Dermis blood vessel endothelial cell (primary cell): ENCODE measurements around the gene PHC1. TPM values are rescaled to one million over a fixed set of nuclear protein-coding genes. Genes with fewer than 3 reads are reported as not detected.
A peak's percentile ranks its signal among the peaks of the same experiment; 100 is the strongest.
"Not testable (repeated sequence)": the region's sequence is repeated elsewhere in the genome, so short reads cannot be mapped to it uniquely, and the experiment has no call there.

Experiments used
- DNase-seq: peaks from one replicate; pipeline ENCODE4 v3.0.0; 2010
- total RNA-seq: library from RNA; depleted of rRNA; stranded (reverse); fragments of >200 nt; gene quantifications from 2 replicates; pipeline ENCODE4 v1.2.3, GENCODE V29; 2014

Gene PHC1
- total RNA-seq, 1 donor from 2014 or later: 15.0 TPM

DNA sequence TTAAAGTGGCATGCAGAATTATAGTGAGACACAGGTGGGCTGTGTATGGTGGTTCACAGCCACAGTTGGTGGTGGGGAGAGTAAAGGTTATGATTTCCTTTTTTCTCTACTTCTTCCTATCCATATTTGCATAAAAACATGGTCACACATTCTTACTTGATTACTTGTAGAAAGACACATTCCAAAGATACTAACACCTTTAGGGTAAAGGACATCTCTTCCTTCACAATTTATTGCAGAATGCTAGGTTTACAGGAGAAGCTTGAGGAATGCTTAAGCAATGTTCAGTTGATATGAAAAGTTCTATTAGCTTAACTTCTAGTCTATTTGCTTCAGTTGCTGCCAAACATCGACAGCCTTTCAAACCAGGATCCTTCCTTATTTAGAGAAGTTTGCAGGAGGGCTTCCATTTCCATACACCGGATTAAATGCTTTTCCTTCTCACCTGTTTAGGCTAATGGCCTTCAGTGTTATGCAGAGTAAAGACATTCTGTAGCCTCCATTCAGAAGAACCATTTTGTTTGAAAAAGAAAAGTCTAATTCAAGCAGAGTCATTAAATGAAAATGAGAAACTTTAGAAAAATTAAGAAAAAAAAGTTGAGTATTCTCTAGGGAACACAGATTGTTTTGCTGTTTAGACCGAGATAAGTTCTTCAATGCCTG lies 2.6 kb upstream of the PHC1 start:
- no peak for DNase-seq

DNA sequence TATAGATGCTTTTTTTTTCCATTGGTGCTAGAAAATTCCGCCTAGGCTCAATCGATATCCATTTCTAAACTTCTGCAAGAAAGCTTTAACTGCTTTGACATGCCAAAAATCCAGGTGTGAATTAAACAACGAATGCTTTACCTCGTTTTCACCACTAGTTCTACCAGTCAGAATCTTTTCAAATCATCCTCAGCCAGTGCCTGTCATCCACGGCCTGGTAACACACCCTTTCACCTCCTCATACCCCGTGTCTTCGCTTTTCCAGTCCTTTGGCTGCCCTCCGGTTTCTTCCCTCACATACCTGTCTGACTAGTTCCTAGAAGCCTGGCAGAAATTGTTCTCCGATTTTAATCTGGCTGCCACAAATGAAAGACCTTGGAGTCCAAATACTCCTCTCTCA lies 1.4 kb upstream of the PHC1 start:
- no peak for DNase-seq

DNA sequence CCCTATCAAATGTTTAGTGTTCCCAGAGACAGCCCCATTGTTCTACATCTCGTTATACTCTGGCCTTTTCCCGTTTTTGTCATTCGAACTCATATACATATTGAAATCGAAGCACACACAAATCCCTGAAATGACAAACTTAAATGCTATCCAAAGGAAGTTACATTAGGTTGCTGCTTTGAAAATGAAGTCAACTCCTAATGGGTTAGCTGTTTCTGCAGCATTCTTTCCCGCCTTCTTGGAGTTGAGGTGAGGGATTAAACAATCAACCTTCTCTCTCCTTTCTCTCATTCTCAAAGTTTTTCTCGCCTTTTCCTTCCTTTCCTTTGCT lies 642 bp upstream of the PHC1 start:
- peak; percentile 7 for DNase-seq

DNA sequence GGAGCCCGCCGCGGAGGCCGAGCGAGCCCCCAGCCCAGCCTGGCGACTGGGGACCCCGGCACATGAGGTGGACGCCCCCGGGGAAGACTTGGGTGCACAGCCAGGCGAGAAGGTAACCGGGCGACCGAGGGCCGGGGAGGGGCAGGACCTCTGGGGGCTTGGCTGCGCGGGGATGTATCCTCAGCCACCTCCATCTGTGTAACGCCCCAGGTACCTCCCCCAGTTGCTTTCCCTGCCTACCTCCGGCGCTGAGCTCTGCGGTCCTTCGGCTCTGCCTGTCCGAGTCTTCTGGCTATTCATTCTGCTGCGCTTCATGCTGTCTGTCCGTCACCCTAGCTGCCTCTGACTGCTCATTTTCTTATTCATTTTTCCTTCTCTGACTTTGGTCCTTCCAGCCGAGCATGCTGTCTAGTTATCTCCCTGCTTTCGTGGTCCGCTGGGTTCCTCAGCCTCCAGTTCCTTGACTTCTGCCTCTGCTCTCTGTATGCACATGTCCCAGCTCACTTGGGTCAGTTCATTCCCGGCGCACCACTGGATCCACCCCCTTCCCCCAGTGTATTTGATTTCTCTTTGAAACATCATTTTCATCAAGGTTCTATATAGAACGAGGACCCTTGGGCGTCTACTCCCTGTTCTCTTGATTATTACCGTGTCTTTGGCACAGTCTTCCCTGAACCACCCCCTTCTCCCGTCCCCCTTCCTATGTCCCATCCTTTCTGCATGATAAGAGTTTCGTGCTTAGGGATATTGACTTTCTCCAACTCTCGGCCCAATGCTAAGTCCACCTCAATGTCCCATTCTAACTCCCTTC lies 612 bp downstream of the PHC1 start:
- DNase-seq: peak; percentile 61

DNA sequence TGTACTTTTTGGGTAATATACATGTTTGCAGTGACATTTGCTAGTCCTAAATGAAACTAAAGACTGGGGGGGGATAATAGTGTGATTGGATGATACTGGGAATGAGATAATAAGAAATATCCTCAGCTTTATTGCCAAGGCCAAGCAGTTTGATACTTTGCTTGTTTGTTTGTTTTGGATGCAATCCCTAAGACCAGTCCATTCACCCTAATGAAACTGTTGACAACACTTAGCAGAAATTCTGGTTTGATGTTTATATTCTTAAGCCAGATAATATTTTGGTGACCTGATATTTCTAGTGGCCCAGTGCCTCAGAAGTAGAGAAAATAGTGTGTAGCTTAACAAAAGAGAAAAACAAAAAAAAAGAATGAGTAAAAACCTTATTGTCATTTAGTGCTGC lies 1.8 kb downstream of the PHC1 start:
- no peak for DNase-seq

DNA sequence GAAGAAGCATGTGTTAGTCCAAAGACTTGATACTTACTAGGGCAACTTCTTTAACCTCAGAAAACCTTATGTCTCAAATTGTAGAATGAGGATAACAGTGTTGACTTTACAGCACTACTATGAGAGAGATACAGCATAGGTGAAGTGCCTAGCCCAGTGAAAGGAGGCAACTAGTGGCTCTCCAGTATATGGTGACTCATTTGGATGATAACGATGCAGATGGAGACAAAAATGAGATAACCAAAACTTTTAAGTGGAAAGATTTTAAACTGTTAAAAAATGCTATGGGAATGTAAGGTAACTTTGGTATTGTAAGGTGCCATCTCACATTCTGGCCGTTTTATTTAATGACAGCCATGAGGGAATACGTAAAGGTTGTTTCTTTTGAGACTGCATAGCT lies 2.7 kb downstream of the PHC1 start:
- DNase-seq: no peak

DNA sequence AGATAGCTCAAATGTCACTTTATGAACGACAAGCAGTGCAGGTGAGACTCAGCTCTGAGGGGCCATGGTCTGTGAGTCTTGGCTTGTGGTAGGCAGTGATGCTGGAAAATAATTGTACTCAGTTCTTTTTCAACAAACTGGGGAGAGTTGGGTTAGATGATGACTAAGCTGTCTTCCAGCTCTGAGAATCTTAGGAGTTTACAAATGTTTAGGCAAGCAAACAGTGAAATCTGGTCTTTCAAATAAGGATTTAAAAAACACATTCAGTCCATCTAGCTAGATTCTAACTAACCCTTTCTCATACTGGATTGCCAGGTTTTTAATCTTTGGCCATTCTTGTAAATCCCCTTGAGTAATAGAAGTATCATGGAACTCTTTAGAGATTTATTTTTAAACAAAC lies 3.4 kb downstream of the PHC1 start:
- DNase-seq: no peak

DNA sequence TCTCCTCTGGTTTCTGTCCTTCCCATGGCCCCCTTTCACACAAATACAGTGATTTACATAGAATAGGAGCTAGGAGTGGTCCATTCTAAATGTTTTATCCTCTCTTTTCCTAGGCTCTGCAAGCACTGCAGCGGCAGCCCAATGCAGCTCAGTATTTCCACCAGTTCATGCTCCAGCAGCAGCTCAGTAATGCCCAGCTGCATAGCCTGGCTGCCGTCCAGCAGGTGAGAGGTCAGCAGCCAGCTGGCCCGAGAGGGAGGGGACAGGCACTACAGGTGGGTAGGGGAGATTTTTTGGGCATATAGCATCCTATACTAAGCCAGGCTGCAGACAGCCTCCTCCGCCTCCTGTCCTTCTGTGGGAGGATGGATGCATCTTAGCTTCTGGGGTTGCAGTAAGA lies 5.3 kb downstream of the PHC1 start:
- not testable (repeated sequence) for DNase-seq

DNA sequence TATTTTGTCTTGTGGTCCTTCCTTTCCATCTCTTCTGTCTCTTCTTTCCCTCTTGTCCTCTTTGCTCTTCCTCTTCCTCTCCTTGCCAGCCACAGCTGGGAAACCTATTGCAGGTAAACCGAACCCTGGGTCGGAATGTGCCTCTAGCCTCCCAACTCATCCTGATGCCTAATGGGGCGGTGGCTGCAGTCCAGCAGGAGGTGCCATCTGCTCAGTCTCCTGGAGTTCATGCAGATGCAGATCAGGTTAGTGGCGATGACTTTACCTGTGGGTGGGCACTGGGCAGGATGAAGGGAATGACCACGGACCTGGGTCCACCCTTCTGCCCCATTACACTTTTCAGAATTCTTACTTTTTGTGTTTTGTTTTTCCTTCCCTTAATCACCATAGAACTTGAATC lies 8.2 kb downstream of the PHC1 start:
- no peak for DNase-seq

DNA sequence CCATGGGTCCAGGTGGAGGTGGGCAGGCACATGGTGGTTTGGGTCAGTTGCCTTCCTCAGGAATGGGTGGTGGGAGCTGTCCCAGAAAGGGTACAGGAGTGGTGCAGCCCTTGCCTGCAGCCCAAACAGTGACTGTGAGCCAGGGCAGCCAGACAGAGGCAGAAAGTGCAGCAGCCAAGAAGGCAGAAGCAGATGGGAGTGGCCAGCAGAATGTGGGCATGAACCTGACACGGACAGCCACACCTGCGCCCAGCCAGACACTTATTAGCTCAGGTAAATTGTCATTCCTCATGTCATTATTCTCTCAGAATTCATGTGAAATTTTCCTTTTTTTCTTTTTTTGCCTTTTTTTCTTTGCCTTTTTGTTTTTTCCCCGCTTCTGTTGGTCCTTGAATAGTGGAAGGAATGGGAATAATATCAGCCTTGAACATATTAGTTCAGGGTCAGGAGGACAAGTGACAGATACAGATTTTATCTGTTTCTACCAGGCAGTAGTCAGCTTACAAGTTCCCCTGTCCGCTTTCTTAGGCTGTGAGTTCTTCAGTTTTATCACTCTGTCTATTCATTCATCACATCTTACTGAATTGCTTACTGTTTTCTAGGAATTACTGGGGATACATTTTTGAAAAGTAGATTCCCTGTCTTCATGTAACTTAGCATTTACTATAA lies 16.5 kb downstream of the PHC1 start:
- DNase-seq: not testable (repeated sequence)

DNA sequence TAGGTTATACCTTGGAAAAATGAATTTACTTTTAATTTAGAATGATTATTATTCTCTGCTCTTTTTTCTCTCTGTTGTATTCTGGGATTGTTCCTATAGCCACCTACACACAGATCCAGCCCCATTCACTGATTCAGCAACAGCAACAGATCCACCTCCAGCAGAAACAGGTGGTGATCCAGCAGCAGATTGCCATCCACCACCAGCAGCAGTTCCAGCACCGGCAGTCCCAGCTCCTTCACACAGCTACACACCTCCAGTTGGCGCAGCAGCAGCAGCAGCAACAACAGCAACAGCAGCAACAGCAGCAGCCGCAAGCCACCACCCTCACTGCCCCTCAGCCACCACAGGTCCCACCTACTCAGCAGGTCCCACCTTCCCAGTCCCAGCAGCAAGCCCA lies 18.2 kb downstream of the PHC1 start:
- not testable (repeated sequence) for DNase-seq

DNA sequence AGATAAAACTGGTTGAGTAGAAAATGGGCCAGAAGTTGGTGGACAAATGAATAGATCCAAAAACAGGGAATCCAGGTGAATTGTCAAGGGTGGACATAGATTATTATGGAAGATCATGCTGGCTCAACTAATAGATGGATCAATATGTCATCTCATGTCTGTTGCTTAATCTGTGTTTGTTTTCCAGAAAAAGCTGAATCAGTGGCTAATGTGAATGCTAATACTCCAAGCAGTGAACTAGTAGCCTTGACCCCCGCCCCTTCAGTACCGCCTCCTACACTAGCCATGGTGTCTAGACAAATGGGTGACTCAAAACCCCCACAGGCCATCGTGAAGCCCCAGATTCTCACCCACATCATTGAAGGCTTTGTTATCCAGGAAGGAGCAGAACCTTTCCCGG lies 19.8 kb downstream of the PHC1 start:
- not testable (repeated sequence) for DNase-seq

DNA sequence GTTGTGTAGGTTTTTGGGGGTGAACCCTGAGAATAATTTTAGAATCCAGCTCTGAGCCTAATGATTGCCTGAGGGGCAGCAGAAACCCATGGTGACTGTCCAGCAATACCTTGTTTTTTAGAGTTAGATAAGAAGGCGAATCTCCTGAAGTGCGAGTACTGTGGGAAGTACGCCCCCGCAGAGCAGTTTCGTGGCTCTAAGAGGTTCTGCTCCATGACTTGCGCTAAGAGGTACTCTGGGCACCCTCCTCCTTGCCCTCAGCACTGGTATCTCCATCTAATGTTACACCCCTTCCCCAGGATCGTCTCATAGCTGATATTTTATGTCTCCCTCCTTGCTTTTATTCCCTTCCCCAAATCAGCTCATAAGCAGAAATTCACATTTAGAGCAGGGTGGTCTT lies 22.4 kb downstream of the PHC1 start:
- DNase-seq: no peak

DNA sequence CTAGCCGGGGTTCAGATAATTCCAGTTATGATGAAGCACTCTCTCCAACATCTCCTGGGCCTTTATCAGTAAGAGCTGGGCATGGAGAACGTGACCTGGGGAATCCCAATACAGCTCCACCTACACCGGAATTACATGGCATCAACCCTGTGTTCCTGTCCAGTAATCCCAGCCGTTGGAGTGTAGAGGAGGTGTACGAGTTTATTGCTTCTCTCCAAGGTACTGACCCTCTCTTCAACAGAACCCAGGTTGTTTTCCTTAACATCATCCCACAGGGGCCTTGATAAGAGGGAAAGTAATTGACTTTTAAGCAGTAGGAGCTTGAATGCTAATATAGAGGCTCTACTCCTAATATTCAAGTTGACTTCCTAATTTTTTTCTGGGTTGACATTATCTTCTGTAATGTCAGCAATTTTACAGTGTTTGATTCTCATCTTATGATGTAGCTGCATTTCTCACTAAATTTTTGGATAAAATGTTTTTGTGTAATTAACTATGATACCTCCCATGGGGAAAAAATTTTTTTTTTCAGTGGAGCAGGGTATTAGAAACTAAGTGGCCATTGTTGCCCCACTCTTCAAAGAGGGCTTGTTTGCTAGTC lies 23.6 kb downstream of the PHC1 start:
- not testable (repeated sequence) for DNase-seq

DNA sequence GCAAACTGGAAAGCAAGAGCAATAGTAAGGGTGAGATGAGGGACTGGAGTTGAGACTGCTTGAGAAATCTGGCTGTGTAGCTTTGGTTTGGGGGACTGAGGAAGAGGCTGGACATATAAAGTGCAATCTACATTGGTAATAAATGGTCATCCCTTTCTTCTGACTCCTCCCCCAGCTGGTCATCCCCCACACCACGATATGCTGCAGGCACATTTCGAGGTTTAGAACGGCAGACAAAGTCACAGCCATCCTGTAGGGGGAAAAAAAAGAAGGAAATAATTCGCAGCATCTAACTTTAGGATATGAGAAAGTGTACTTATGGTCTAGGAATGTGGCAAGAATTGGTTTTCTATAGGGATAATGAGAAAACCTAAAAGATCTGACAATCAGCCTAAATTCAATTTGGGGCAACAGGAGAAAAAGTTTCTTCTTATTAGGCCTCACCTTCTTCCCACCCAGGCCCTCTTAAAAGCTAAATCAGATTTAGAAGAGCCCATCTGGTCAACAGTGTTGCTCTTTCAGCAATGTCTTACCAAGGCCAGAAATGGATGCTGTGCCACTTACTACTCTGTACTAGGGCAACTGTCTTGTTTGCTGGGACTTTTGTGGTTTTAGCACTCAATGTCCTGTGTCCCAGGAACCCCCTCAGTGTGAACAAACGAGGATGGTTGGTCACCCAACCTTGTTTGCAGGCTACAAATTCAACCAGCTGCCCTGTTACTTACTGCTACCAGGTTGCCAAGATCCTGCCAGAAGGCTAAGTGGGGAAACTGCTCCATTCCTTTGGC lies 27.6 kb downstream of the PHC1 start:
- no peak for DNase-seq

DNA sequence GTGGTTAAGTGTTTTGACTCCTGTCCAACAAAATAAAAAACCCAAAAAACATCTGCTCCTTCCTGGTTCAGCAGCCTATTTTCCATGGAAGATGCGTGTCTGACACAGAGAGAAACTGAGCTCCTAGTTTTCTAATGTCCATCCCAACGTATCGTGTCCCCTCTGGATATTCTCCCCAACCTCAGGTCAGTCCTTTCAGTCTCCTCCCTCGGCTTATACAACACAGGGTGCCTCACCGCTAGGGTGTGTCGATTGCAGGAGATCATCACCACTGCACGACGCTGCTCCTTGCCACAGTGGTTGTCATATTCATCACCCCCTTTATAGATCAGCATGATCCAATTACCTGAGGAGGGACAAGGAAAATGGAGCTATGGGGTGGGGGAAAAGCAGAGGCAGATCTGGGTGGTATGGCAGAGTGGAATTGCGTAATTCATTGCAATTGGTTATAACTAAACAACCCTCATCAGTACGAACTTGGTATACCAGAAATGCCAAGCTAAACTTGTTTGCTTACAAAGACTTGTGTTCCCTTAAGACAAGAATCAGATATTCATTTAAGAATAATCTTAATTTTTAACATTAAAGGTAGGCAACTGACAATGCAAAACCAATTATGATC lies 29.4 kb downstream of the PHC1 start:
- no peak for DNase-seq

DNA sequence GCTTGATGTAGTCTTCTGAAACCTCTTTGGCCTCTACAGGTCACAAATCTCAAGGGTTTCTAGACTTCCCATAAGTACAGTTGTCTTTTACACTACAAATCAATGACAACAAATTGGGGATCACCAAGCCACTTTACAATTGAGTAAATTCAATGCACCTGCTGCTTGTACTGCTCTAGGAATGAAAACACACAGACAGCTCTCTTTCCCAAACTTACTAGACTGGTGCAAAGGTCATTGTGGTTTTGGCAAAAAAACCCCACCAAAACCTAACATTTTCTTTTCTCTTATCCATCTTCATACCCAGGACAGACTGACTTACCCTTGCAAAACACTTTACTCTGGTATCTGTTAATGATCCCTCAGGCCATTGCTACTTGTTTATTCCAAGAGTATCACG lies 32.4 kb downstream of the PHC1 start:
- no peak for DNase-seq

DNA sequence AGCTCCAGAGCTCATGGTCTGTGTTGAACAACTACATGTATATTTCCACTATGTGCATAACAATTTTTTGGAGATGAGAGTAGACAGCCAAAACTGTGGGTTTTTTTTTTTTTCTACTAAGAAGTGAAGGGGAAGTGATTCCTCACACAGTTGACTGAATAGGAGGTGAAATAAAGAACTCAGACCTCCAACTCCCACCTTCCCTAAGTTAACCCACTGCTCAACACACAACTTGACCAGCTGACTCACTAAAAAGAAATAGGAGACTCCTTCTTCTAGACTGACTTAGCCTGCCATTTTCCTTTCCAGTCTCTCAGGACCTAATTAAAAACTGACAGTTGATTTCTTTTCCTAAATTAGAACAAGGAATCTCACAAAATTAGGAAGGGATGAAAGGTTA lies 33.4 kb downstream of the PHC1 start:
- DNase-seq: no peak

DNA sequence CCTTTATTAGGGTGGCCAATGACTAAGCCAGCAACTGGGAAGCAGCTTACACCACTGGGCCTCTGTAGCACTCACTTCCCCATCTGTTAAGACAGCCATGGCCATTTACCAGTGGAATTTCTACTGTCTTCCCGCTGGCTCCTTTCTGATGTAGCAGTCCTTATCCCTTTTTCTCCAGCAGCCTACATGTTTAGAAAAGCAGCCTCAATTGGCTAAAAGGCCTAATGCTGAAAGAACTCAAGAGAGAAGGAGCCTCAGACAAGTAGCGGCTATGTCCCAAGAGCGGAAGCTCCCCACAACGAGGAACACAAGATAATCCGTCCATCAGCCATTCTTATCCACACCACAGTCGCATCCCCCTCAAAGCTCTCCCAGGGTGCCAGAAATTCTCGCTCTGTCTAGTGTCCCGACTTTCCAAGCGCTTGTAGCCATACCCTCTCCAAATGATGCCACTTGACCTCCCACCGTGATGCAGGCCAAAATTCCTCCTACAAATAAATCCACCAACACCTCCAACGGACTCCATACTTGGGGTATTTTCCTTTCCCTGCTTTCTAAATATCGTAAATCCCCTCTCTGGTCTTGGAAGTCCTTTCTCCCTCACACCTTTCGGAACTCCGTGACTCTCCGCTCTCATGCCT lies 34.5 kb downstream of the PHC1 start:
- peak; percentile 43 for DNase-seq

DNA sequence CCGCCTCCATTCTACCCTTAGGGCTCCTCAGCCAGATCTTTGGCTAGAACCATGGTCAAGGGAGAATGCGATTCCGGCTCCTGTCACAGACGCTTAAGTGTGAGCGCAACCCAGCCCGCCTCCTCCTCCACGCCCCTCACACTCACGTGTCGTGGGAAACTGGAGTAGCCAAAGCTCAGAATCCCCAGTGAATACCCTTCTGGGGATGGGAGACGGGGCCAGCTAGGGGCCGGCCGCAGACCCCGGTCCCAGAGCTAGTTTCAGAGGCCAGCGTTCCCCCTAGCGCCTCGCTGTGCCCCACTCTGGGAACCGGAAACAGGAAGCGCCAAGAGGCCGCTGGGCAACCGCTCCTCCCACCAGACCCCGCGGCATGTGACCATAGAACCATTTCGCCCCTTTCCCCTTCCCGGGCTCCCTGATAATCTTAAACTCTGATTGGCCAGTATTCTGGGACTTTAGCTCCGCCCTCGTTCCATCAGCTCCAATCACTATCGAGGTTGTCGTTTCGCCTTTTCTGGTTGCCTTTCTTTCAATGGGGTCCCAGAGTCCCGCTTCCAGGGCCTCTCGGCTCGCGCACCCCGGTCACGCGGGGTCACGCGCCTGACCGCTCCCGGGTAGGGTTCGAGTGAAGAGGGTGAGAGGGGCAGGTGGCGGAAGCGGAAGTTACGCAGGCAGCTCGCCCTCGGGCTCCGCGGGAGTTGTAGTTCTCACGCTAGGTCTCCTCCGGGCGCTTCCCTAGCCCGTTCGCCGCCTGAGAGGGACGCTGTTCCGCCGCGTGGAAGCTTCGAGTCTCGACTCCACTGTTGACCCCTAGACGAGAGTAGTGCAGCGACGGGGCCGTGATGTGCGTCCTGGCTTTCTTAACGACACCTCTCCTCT lies 35.3 kb downstream of the PHC1 start, which contains the start of gene M6PR:
Gene M6PR (minus strand): TSS at position 304 of the 879 bp plus-strand sequence. CDS start 3,241 bp downstream, outside the sequence.
- DNase-seq: peak; percentile 94

DNA sequence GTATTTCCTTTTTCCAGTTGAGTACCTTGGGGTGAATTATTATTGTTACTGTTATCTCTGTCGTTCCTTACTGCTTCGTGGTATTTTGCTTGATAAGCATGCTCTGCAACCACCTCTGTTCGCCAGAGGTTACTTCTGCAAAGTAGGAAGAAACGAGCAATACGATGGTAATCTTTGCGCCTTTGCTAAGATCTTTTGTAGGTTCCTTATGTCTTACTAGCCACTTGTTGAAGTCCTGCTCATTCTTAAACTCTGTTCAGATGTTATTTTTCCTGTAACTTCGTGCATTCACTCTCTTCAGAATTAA lies 35.9 kb downstream of the PHC1 start:
- DNase-seq: no peak
